ENCODE results near the gene PAEP.

Gene PAEP

GRCh38 chr9:135555203-135555602, 6.4 kb upstream of the PAEP start:
- Histone ChIP-seq H3K27me3 (ENCODE audit: control insufficient read depth in 1 of 2, insufficient read depth in 2 of 2, low read length in 2 of 2) (peaks cover 0 to 3% of the 10 kb centered on the region in 2 donors), H3K4me3 (ENCODE audit: low read depth in 1 of 2, low read length in 2 of 2) (no peak overlapping the region), H3K4me1 (ENCODE audit: insufficient read depth, low read length) (no peaks in the 10 kb centered on the region), H3K27ac (ENCODE audit: low read depth, low read length) (no peak overlapping the region), H3K36me3 (ENCODE audit: insufficient read depth, low read length) (no peaks in the 10 kb centered on the region), H3K9ac (ENCODE audit: low read length) (no peak overlapping the region), H3K9me3 (ENCODE audit: low read length) (no peaks in the 10 kb centered on the region)

- Histone ChIP-seq H3K27ac (ENCODE audit: low read depth, low read length) (no peak overlapping the region), H3K4me3 (ENCODE audit: low read depth in 1 of 2, low read length in 2 of 2) (no peak overlapping the region), H3K9me3 (ENCODE audit: low read length) (no peaks in the 10 kb centered on the region), H3K36me3 (ENCODE audit: insufficient read depth, low read length) (no peaks in the 10 kb centered on the region), H3K4me1 (ENCODE audit: insufficient read depth, low read length) (no peaks in the 10 kb centered on the region), H3K27me3 (ENCODE audit: control insufficient read depth in 1 of 2, insufficient read depth in 2 of 2, low read length in 2 of 2) (no peaks in the 10 kb centered on the region), H3K9ac (ENCODE audit: low read length) (no peak overlapping the region)
Observed at GRCh38 chr9:135555910-135556309, 5.6 kb upstream of the PAEP start.

- Histone ChIP-seq H3K36me3 (ENCODE audit: insufficient read depth, low read length) (no peaks in the 10 kb centered on the region), H3K9ac (ENCODE audit: low read length) (no peak overlapping the region), H3K27me3 (ENCODE audit: control insufficient read depth in 1 of 2, insufficient read depth in 2 of 2, low read length in 2 of 2) (peaks cover 0 to 6% of the 10 kb centered on the region in 2 donors), H3K4me3 (ENCODE audit: low read depth in 1 of 2, low read length in 2 of 2) (no peak overlapping the region), H3K9me3 (ENCODE audit: low read length) (no peaks in the 10 kb centered on the region), H3K27ac (ENCODE audit: low read depth, low read length) (no peak overlapping the region), H3K4me1 (ENCODE audit: insufficient read depth, low read length) (no peaks in the 10 kb centered on the region)
Observed at GRCh38 chr9:135559606-135560005, 1.9 kb upstream of the PAEP start.

GRCh38 chr9:135562235-135562745, 734 bp downstream of the PAEP start:
- peaks cover 0 to 6% of the 10 kb centered on the region in 2 donors for H3K27me3 ChIP-seq (ENCODE audit: control insufficient read depth in 1 of 2, insufficient read depth in 2 of 2, low read length in 2 of 2)
- H3K4me1 ChIP-seq (ENCODE audit: insufficient read depth, low read length), result no peaks in the 10 kb centered on the region
- H3K27ac ChIP-seq (ENCODE audit: low read depth, low read length), result no peak overlapping the region
- no peaks in the 10 kb centered on the region for H3K9me3 ChIP-seq (ENCODE audit: low read length)
- H3K4me3 ChIP-seq (ENCODE audit: low read depth in 1 of 2, low read length in 2 of 2), result no peak overlapping the region
- no peaks in the 10 kb centered on the region for H3K36me3 ChIP-seq (ENCODE audit: insufficient read depth, low read length)
- no peak overlapping the region for H3K9ac ChIP-seq (ENCODE audit: low read length)

GRCh38 chr9:135563039-135563476, 1.5 kb downstream of the PAEP start:
- Histone ChIP-seq H3K9me3 (ENCODE audit: low read length) (no peaks in the 10 kb centered on the region), H3K27me3 (ENCODE audit: control insufficient read depth in 1 of 2, insufficient read depth in 2 of 2, low read length in 2 of 2) (peaks cover 0 to 6% of the 10 kb centered on the region in 2 donors), H3K36me3 (ENCODE audit: insufficient read depth, low read length) (no peaks in the 10 kb centered on the region), H3K27ac (ENCODE audit: low read depth, low read length) (no peak overlapping the region), H3K4me1 (ENCODE audit: insufficient read depth, low read length) (no peaks in the 10 kb centered on the region), H3K9ac (ENCODE audit: low read length) (no peak overlapping the region), H3K4me3 (ENCODE audit: low read depth in 1 of 2, low read length in 2 of 2) (no peak overlapping the region)

GRCh38 chr9:135563858-135564257, 2.3 kb downstream of the PAEP start:
- H3K4me1 ChIP-seq (ENCODE audit: insufficient read depth, low read length), result no peaks in the 10 kb centered on the region
- no peak overlapping the region for H3K4me3 ChIP-seq (ENCODE audit: low read depth in 1 of 2, low read length in 2 of 2)
- H3K27me3 ChIP-seq (ENCODE audit: control insufficient read depth in 1 of 2, insufficient read depth in 2 of 2, low read length in 2 of 2), result peaks cover 0 to 6% of the 10 kb centered on the region in 2 donors
- no peak overlapping the region for H3K27ac ChIP-seq (ENCODE audit: low read depth, low read length)
- H3K9me3 ChIP-seq (ENCODE audit: low read length), result no peaks in the 10 kb centered on the region
- H3K36me3 ChIP-seq (ENCODE audit: insufficient read depth, low read length), result no peaks in the 10 kb centered on the region
- no peak overlapping the region for H3K9ac ChIP-seq (ENCODE audit: low read length)

GRCh38 chr9:135565141-135565628, 3.6 kb downstream of the PAEP start:
- Histone ChIP-seq H3K4me1 (ENCODE audit: insufficient read depth, low read length) (no peaks in the 10 kb centered on the region), H3K27ac (ENCODE audit: low read depth, low read length) (no peak overlapping the region), H3K4me3 (ENCODE audit: low read depth in 1 of 2, low read length in 2 of 2) (no peak overlapping the region), H3K36me3 (ENCODE audit: insufficient read depth, low read length) (no peaks in the 10 kb centered on the region), H3K9ac (ENCODE audit: low read length) (no peak overlapping the region), H3K9me3 (ENCODE audit: low read length) (no peaks in the 10 kb centered on the region), H3K27me3 (ENCODE audit: control insufficient read depth in 1 of 2, insufficient read depth in 2 of 2, low read length in 2 of 2) (peaks cover 0 to 6% of the 10 kb centered on the region in 2 donors)

- Histone ChIP-seq H3K4me3 (ENCODE audit: low read depth in 1 of 2, low read length in 2 of 2) (no peak overlapping the region), H3K36me3 (ENCODE audit: insufficient read depth, low read length) (no peaks in the 10 kb centered on the region), H3K27ac (ENCODE audit: low read depth, low read length) (no peak overlapping the region), H3K27me3 (ENCODE audit: control insufficient read depth in 1 of 2, insufficient read depth in 2 of 2, low read length in 2 of 2) (peaks cover 0 to 6% of the 10 kb centered on the region in 2 donors), H3K9ac (ENCODE audit: low read length) (no peak overlapping the region), H3K4me1 (ENCODE audit: insufficient read depth, low read length) (no peaks in the 10 kb centered on the region), H3K9me3 (ENCODE audit: low read length) (no peaks in the 10 kb centered on the region)
Observed at GRCh38 chr9:135565636-135566035, 4.1 kb downstream of the PAEP start.

GRCh38 chr9:135566552-135566951, 5.0 kb downstream of the PAEP start:
- peaks cover 0 to 6% of the 10 kb centered on the region in 2 donors for H3K27me3 ChIP-seq (ENCODE audit: control insufficient read depth in 1 of 2, insufficient read depth in 2 of 2, low read length in 2 of 2)

GRCh38 chr9:135567311-135567710, 5.8 kb downstream of the PAEP start:
- H3K4me3 ChIP-seq (ENCODE audit: low read depth in 1 of 2, low read length in 2 of 2), result no peak overlapping the region
- H3K4me1 ChIP-seq (ENCODE audit: insufficient read depth, low read length), result no peaks in the 10 kb centered on the region
- no peak overlapping the region for H3K9ac ChIP-seq (ENCODE audit: low read length)
- no peak overlapping the region for H3K27ac ChIP-seq (ENCODE audit: low read depth, low read length)
- H3K9me3 ChIP-seq (ENCODE audit: low read length), result no peaks in the 10 kb centered on the region
- H3K36me3 ChIP-seq (ENCODE audit: insufficient read depth, low read length), result no peaks in the 10 kb centered on the region
- H3K27me3 ChIP-seq (ENCODE audit: control insufficient read depth in 1 of 2, insufficient read depth in 2 of 2, low read length in 2 of 2), result peaks cover 0 to 6% of the 10 kb centered on the region in 2 donors

More at GRCh38 chr9:135566552-135566951, 5.0 kb downstream of the PAEP start:
- no peak overlapping the region for H3K9ac ChIP-seq (ENCODE audit: low read length)
- H3K36me3 ChIP-seq (ENCODE audit: insufficient read depth, low read length), result no peaks in the 10 kb centered on the region
- no peaks in the 10 kb centered on the region for H3K4me1 ChIP-seq (ENCODE audit: insufficient read depth, low read length)
- no peaks in the 10 kb centered on the region for H3K9me3 ChIP-seq (ENCODE audit: low read length)
- no peak overlapping the region for H3K4me3 ChIP-seq (ENCODE audit: low read depth in 1 of 2, low read length in 2 of 2)
- no peak overlapping the region for H3K27ac ChIP-seq (ENCODE audit: low read depth, low read length)

GRCh38 chr9:135568026-135568425, 6.5 kb downstream of the PAEP start:
- no peak overlapping the region for H3K4me3 ChIP-seq (ENCODE audit: low read depth in 1 of 2, low read length in 2 of 2)
- H3K4me1 ChIP-seq (ENCODE audit: insufficient read depth, low read length), result no peaks in the 10 kb centered on the region
- peaks cover 0 to 3% of the 10 kb centered on the region in 2 donors for H3K27me3 ChIP-seq (ENCODE audit: control insufficient read depth in 1 of 2, insufficient read depth in 2 of 2, low read length in 2 of 2)
- H3K9ac ChIP-seq (ENCODE audit: low read length), result no peak overlapping the region
- no peaks in the 10 kb centered on the region for H3K36me3 ChIP-seq (ENCODE audit: insufficient read depth, low read length)
- no peak overlapping the region for H3K27ac ChIP-seq (ENCODE audit: low read depth, low read length)
- no peaks in the 10 kb centered on the region for H3K9me3 ChIP-seq (ENCODE audit: low read length)

GRCh38 chr9:135570456-135570855, 8.9 kb downstream of the PAEP start:
- H3K27me3 ChIP-seq (ENCODE audit: control insufficient read depth in 1 of 2, insufficient read depth in 2 of 2, low read length in 2 of 2), result no peaks in the 10 kb centered on the region
- H3K27ac ChIP-seq (ENCODE audit: low read depth, low read length), result no peak overlapping the region
- no peaks in the 10 kb centered on the region for H3K4me1 ChIP-seq (ENCODE audit: insufficient read depth, low read length)
- no peak overlapping the region for H3K9ac ChIP-seq (ENCODE audit: low read length)
- H3K4me3 ChIP-seq (ENCODE audit: low read depth in 1 of 2, low read length in 2 of 2), result no peak overlapping the region
- H3K36me3 ChIP-seq (ENCODE audit: insufficient read depth, low read length), result no peaks in the 10 kb centered on the region
- no peaks in the 10 kb centered on the region for H3K9me3 ChIP-seq (ENCODE audit: low read length)
